Nephron (organoid): ENCODE measurements around the gene NRARP.
"Not testable (repeated sequence)": the region's sequence is repeated elsewhere in the genome, so short reads cannot be mapped to it uniquely, and the experiment has no call there.

Experiments used
- H3K27ac Mint-ChIP-seq, 3 experiments: 2 replicates each; pipeline ENCODE4 v1.8.0; 2020; ENCODE audit warnings: mixed read lengths in 3 of 3, mild to moderate bottlenecking in 2 of 3, moderate library complexity in 1 of 3
- H3K27me3 Mint-ChIP-seq: 2 replicates; pipeline ENCODE4 v1.8.0; 2021; ENCODE audit warnings: low read depth, mild to moderate bottlenecking, moderate library complexity, mixed read lengths
- H3K36me3 Mint-ChIP-seq: 2 replicates; pipeline ENCODE4 v1.8.0; 2020; ENCODE audit warnings: low read depth, mixed read lengths
- H3K4me1 Mint-ChIP-seq: 2 replicates; pipeline ENCODE4 v1.8.0; 2020; ENCODE audit warnings: mixed read lengths
- H3K4me3 Mint-ChIP-seq, 3 experiments: 2 replicates each; pipeline ENCODE4 v1.8.0; 2020; ENCODE audit warnings: mild to moderate bottlenecking in 3 of 3, mixed read lengths in 3 of 3, moderate library complexity in 2 of 3
- H3K9me3 Mint-ChIP-seq: 2 replicates; pipeline ENCODE4 v1.8.0; 2020; ENCODE audit warnings: mixed read lengths
- TF ChIP-seq, protein P1 (sequence below), 3 experiments: fragments of 200-600 bp; sonication (generic); IDR thresholded peaks; one replicate each; pipeline ENCODE4 v1.5.0; 2021; ENCODE audit warnings: antibody characterized with exemption in 3 of 3; ENCODE audit not compliant: unreplicated experiment in 3 of 3

Gene NRARP

DNA sequence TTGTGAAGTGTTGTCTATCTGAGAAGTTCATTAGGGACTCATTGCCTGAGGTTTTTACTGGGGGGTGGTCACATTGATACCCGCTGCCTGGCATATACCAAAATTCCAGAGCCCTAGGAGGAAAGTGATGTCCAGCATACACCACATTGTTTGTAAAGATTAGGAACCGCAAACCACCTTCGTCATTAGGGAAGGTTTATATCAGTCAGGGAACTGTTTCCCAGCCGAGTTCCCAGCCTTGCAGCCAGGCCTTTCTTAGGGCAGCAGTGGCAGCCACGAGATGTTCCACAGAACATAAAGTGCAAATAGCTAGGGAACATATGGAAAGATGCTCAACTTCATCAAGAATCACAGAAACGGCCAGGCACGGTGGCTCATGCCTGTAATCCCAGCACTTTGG lies 40.4 kb upstream of the NRARP start:
- TF ChIP-seq, protein P1, sequence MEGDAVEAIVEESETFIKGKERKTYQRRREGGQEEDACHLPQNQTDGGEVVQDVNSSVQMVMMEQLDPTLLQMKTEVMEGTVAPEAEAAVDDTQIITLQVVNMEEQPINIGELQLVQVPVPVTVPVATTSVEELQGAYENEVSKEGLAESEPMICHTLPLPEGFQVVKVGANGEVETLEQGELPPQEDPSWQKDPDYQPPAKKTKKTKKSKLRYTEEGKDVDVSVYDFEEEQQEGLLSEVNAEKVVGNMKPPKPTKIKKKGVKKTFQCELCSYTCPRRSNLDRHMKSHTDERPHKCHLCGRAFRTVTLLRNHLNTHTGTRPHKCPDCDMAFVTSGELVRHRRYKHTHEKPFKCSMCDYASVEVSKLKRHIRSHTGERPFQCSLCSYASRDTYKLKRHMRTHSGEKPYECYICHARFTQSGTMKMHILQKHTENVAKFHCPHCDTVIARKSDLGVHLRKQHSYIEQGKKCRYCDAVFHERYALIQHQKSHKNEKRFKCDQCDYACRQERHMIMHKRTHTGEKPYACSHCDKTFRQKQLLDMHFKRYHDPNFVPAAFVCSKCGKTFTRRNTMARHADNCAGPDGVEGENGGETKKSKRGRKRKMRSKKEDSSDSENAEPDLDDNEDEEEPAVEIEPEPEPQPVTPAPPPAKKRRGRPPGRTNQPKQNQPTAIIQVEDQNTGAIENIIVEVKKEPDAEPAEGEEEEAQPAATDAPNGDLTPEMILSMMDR (IDR thresholded peaks at IDR 0.05; ENCODE audit: unreplicated experiment in 3 of 3) = no peak
- Mint-ChIP-seq H3K36me3 (peaks cover 66% of the 10 kb centered on the region), H3K27me3 (no peaks in the 10 kb centered on the region), H3K4me3 (no peak overlapping the region), H3K4me1 (no peaks in the 10 kb centered on the region), H3K9me3 (peaks cover 47% of the 10 kb centered on the region), H3K27ac (no peak overlapping the region)

- peaks cover 61% of the 10 kb centered on the region for H3K36me3 Mint-ChIP-seq
- H3K9me3 Mint-ChIP-seq = peaks cover 46% of the 10 kb centered on the region
- H3K4me3 Mint-ChIP-seq = no peak overlapping the region
- H3K4me1 Mint-ChIP-seq = no peaks in the 10 kb centered on the region
- no peaks in the 10 kb centered on the region for H3K27me3 Mint-ChIP-seq
- TF ChIP-seq, protein P1 (IDR thresholded peaks at IDR 0.05; ENCODE audit: unreplicated experiment in 3 of 3) = no peak
- no peak overlapping the region for H3K27ac Mint-ChIP-seq
Observed at GRCh38 chr9:137341227-137341626, 39.2 kb upstream of the NRARP start.

GRCh38 chr9:137339908-137340462 lies 37.9 kb upstream of the NRARP start:
- not testable (repeated sequence) for H3K4me3 Mint-ChIP-seq, H3K27me3 Mint-ChIP-seq, H3K4me1 Mint-ChIP-seq, H3K27ac Mint-ChIP-seq
- H3K9me3 Mint-ChIP-seq = peaks cover 46% of the 10 kb centered on the region
- H3K36me3 Mint-ChIP-seq = peaks cover 59% of the 10 kb centered on the region

DNA sequence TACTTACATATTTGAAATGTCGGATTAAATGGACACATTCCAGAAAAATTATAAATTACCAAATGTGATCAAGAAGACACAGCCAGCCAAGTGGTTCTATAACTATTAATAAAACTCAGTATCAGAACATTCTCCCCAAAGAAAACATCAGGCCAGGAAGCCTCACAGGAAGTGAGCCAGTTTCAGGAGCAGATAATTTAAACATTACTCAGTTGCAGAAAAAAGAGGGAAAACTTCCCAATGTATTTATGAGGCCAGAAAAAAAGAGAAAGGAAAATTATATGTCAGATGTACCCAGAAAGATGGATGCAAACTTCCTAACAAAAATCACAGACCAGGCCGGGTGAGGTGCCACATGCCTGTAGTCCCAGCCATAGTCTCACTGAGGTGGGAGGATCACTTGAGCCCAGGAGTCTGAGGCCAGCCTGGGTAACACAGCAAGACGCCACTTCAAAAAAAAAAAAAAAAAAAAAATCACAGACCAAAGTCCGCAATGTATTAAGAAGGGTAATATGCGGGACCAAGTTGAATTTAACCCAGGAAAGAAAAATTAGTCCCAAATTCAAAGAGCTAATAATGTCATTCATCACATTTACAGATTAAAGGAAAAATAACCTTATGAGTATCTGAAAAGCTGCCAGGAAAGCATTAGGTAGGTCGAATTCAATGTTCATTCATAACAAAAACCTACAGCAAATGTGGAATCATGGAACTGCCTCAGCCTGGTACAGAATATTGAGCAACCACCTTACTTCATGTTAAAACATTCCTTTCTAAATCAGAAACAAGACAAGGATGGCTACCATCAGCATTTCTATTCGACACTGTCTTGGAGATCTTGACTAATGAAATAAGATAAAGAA lies 37.2 kb upstream of the NRARP start:
- Mint-ChIP-seq H3K27me3 (no peaks in the 10 kb centered on the region), H3K9me3 (peaks cover 48% of the 10 kb centered on the region), H3K4me3 (no peak overlapping the region), H3K36me3 (peaks cover 59% of the 10 kb centered on the region), H3K4me1 (no peaks in the 10 kb centered on the region), H3K27ac (peak overlapping the region; percentile 5 to 38 (median 21))
- TF ChIP-seq, protein P1 (IDR thresholded peaks at IDR 0.05; ENCODE audit: unreplicated experiment in 3 of 3) = no peak

- H3K27me3 Mint-ChIP-seq = no peaks in the 10 kb centered on the region
Observed at GRCh38 chr9:137336735-137337134, 34.7 kb upstream of the NRARP start.

DNA sequence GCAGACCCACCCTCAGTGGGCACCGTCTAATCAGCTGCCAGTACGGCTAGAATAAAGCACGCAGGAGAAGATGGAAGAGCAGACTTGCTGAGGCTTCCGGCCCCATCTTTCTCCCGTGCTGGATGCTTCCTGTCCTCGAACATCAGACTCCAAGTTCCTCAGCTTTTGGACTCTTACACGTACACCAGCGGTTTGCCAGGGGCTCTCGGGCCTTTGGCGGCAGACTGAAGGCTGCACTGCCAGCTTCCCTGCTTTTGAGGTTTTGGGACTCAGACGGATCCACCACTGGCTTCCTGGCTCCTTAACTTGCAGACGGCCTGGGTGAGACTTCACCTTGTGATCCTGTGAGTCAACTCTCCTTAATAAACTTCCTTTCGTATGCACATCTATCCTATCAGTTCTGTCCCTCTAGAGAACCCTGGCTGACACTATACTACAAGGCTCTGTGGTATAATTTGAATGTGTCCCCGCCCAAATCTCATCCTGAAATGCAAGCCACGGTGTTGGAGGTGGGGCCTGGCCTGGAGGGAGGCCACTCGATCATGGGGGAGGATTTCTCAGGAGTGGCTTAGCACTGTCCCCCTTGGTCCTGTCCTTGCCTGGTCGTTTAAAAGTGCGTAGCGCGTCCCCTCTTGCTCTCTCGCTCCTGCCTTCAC lies 31.1 kb upstream of the NRARP start:
- Mint-ChIP-seq H3K4me3 (no peak overlapping the region), H3K4me1 (no peaks in the 10 kb centered on the region), H3K27ac (no peak overlapping the region), H3K36me3 (peaks cover 34% of the 10 kb centered on the region), H3K27me3 (no peaks in the 10 kb centered on the region), H3K9me3 (peaks cover 32% of the 10 kb centered on the region)
- TF ChIP-seq, protein P1 (IDR thresholded peaks at IDR 0.05; ENCODE audit: unreplicated experiment in 3 of 3) = no peak

More at GRCh38 chr9:137336735-137337134, 34.7 kb upstream of the NRARP start:
- H3K27ac Mint-ChIP-seq = no peak overlapping the region
- TF ChIP-seq, protein P1 (IDR thresholded peaks at IDR 0.05; ENCODE audit: unreplicated experiment in 3 of 3) = no peak
- peaks cover 42% of the 10 kb centered on the region for H3K9me3 Mint-ChIP-seq
- no peak overlapping the region for H3K4me3 Mint-ChIP-seq
- no peaks in the 10 kb centered on the region for H3K4me1 Mint-ChIP-seq
- H3K36me3 Mint-ChIP-seq = peaks cover 51% of the 10 kb centered on the region
